Subcutaneous abdominal adipose tissue (tissue), 5 donors: ENCODE data around the gene LDHB.
"Not testable (repeated sequence)": the region's sequence is repeated elsewhere in the genome, so short reads cannot be mapped to it uniquely, and the experiment has no call there.

ENCODE experiments used
- H3K27ac ChIP-seq: one replicate; pipeline ENCODE4 v1.7.0; 2013; ENCODE audit warnings: low read depth, mild to moderate bottlenecking, inconsistent platforms, low read length, moderate library complexity
- H3K27me3 ChIP-seq, 5 donors: one replicate each; pipeline ENCODE4 v1.7.0; 2013; ENCODE audit warnings: low read length in 5 of 5, inconsistent platforms in 1 of 5; ENCODE audit not compliant: control insufficient read depth in 5 of 5, insufficient read depth in 4 of 5
- H3K36me3 ChIP-seq, 5 donors: one replicate each; pipeline ENCODE4 v1.7.0; 2013; ENCODE audit warnings: low read length in 5 of 5; ENCODE audit not compliant: control insufficient read depth in 5 of 5, insufficient read depth in 5 of 5
- H3K4me1 ChIP-seq, 5 donors: one replicate each; pipeline ENCODE4 v1.7.0; 2013; ENCODE audit warnings: low read length in 5 of 5, mild to moderate bottlenecking in 3 of 5, moderate library complexity in 1 of 5; ENCODE audit not compliant: control insufficient read depth in 5 of 5, insufficient read depth in 5 of 5
- H3K4me3 ChIP-seq, 5 donors: one replicate each; pipeline ENCODE4 v1.7.0; 2013; ENCODE audit warnings: low read length in 5 of 5, low read depth in 1 of 5
- H3K9ac ChIP-seq, 5 donors: one replicate each; pipeline ENCODE4 v1.7.0; 2013; ENCODE audit warnings: low read length in 5 of 5, mild to moderate bottlenecking in 4 of 5, moderate library complexity in 3 of 5
- H3K9me3 ChIP-seq, 5 donors: one replicate each; pipeline ENCODE4 v1.7.0; 2013; ENCODE audit warnings: low read length in 5 of 5; ENCODE audit not compliant: control insufficient read depth in 5 of 5
- donor health status: healthy.
- donor health status: healthy.
- donor health status: healthy.
- donor health status: healthy.
- donor health status: healthy.

Gene LDHB

GRCh38 chr12:21599143-21599999 is 58.3 kb downstream of the LDHB start:
- H3K4me1 ChIP-seq, result peaks cover 0 to 15% (median 2%) of the 10 kb centered on the region in 5 donors
- no peaks in the 10 kb centered on the region for H3K27me3 ChIP-seq
- H3K9ac ChIP-seq, result no peak overlapping the region
- H3K36me3 ChIP-seq, result no peaks in the 10 kb centered on the region
- H3K4me3 ChIP-seq, result no peak overlapping the region
- H3K9me3 ChIP-seq, result peaks cover 0 to 3% (median 0%) of the 10 kb centered on the region in 5 donors
- H3K27ac ChIP-seq, result no peak overlapping the region

GRCh38 chr12:21598651-21599050 is 59.0 kb downstream of the LDHB start:
- H3K4me3 ChIP-seq, result no peak overlapping the region
- H3K4me1 ChIP-seq, result peaks cover 0 to 11% (median 0%) of the 10 kb centered on the region in 5 donors
- H3K27me3 ChIP-seq, result no peaks in the 10 kb centered on the region
- H3K9me3 ChIP-seq, result peaks cover 0 to 3% (median 0%) of the 10 kb centered on the region in 5 donors
- H3K36me3 ChIP-seq, result no peaks in the 10 kb centered on the region
- H3K9ac ChIP-seq, result no peak overlapping the region
- H3K27ac ChIP-seq, result no peak overlapping the region

GRCh38 chr12:21595356-21595755 is 62.3 kb downstream of the LDHB start:
- not testable (repeated sequence) for H3K4me3 ChIP-seq, H3K4me1 ChIP-seq, H3K27me3 ChIP-seq, H3K9ac ChIP-seq, H3K36me3 ChIP-seq, H3K27ac ChIP-seq
- peaks cover 2 to 10% (median 4%) of the 10 kb centered on the region in 5 donors for H3K9me3 ChIP-seq

GRCh38 chr12:21585485-21585884 is 72.2 kb downstream of the LDHB start:
- Histone ChIP-seq H3K27me3 (no peaks in the 10 kb centered on the region), H3K36me3 (no peaks in the 10 kb centered on the region), H3K4me1 (no peaks in the 10 kb centered on the region), H3K4me3 (no peak overlapping the region), H3K9me3 (peaks cover 0 to 11% (median 0%) of the 10 kb centered on the region in 5 donors), H3K27ac (no peak overlapping the region), H3K9ac (no peak overlapping the region)
